ENCODE data around the gene PNO1.
A peak's percentile ranks its signal among the peaks of the same experiment; 100 is the strongest.
"Not testable (repeated sequence)": the region's sequence is repeated elsewhere in the genome, so short reads cannot be mapped to it uniquely, and the experiment has no call there.

The PNO1 gene

GRCh38 chr2:68157402-68158133 is at the start of gene PNO1:
TSS of gene PNO1 (plus strand) at chr2:68157888. CDS start at chr2:68157935, 47 bp downstream.
- TF ChIP-seq POLR2A (IDR thresholded peaks at IDR 0.05; ENCODE audit: low read depth, low read length): peak; percentile 54; the same call in 1 of the 2 replicates
- DNase-seq (ENCODE audit: insufficient read length, low spot score): peak; percentile 84
- FAIRE-seq: peak; percentile 87

GRCh38 chr2:68108120-68108519 is 49.6 kb upstream of the PNO1 start:
- no peak for TF ChIP-seq POLR2A (IDR thresholded peaks at IDR 0.05; ENCODE audit: low read depth, low read length)
- FAIRE-seq: no peak

GRCh38 chr2:68110102-68110501 is 47.6 kb upstream of the PNO1 start:
- no peak for FAIRE-seq
- no peak for DNase-seq (ENCODE audit: insufficient read length, low spot score)
- TF ChIP-seq POLR2A (IDR thresholded peaks at IDR 0.05; ENCODE audit: low read depth, low read length): no peak

More at GRCh38 chr2:68108120-68108519, 49.6 kb upstream of the PNO1 start:
- DNase-seq (ENCODE audit: insufficient read length, low spot score): no peak

GRCh38 chr2:68115965-68116364 is 41.7 kb upstream of the PNO1 start:
- no peak for TF ChIP-seq POLR2A (IDR thresholded peaks at IDR 0.05; ENCODE audit: low read depth, low read length)
- DNase-seq (ENCODE audit: insufficient read length, low spot score) (no peak), FAIRE-seq (no peak)

- FAIRE-seq; DNase-seq (ENCODE audit: insufficient read length, low spot score): not testable (repeated sequence)
Observed at GRCh38 chr2:68117922-68118321, 39.8 kb upstream of the PNO1 start.

GRCh38 chr2:68118816-68119215 is 38.9 kb upstream of the PNO1 start:
- TF ChIP-seq POLR2A (IDR thresholded peaks at IDR 0.05; ENCODE audit: low read depth, low read length): no peak
- DNase-seq (ENCODE audit: insufficient read length, low spot score) (no peak), FAIRE-seq (no peak)

GRCh38 chr2:68119504-68119903 is 38.2 kb upstream of the PNO1 start:
- TF ChIP-seq POLR2A (IDR thresholded peaks at IDR 0.05; ENCODE audit: low read depth, low read length): no peak
- FAIRE-seq (no peak), DNase-seq (ENCODE audit: insufficient read length, low spot score) (no peak)

GRCh38 chr2:68121873-68122679 is 35.6 kb upstream of the PNO1 start:
- no peak for TF ChIP-seq POLR2A (IDR thresholded peaks at IDR 0.05; ENCODE audit: low read depth, low read length)
- FAIRE-seq (peak; percentile 67), DNase-seq (ENCODE audit: insufficient read length, low spot score) (peak; percentile 44)

GRCh38 chr2:68122680-68122964 is 35.1 kb upstream of the PNO1 start:
- DNase-seq (ENCODE audit: insufficient read length, low spot score): no peak
- no peak for TF ChIP-seq POLR2A (IDR thresholded peaks at IDR 0.05; ENCODE audit: low read depth, low read length)
- no peak for FAIRE-seq

- TF ChIP-seq POLR2A (IDR thresholded peaks at IDR 0.05; ENCODE audit: low read depth, low read length): no peak
- DNase-seq (ENCODE audit: insufficient read length, low spot score): no peak
- no peak for FAIRE-seq
Observed at GRCh38 chr2:68124321-68124720, 33.4 kb upstream of the PNO1 start.

- DNase-seq (ENCODE audit: insufficient read length, low spot score) (no peak), FAIRE-seq (no peak)
- no peak for TF ChIP-seq POLR2A (IDR thresholded peaks at IDR 0.05; ENCODE audit: low read depth, low read length)
Observed at GRCh38 chr2:68125821-68126220, 31.9 kb upstream of the PNO1 start.

- DNase-seq (ENCODE audit: insufficient read length, low spot score) (no peak), FAIRE-seq (no peak)
- no peak for TF ChIP-seq POLR2A (IDR thresholded peaks at IDR 0.05; ENCODE audit: low read depth, low read length)
Observed at GRCh38 chr2:68126561-68126960, 31.1 kb upstream of the PNO1 start.

- no peak for DNase-seq (ENCODE audit: insufficient read length, low spot score)
- no peak for FAIRE-seq
- TF ChIP-seq POLR2A (IDR thresholded peaks at IDR 0.05; ENCODE audit: low read depth, low read length): no peak
Observed at GRCh38 chr2:68127358-68128242, 30.1 kb upstream of the PNO1 start.

- DNase-seq (ENCODE audit: insufficient read length, low spot score): no peak
- FAIRE-seq: no peak
- TF ChIP-seq POLR2A (IDR thresholded peaks at IDR 0.05; ENCODE audit: low read depth, low read length): no peak
Observed at GRCh38 chr2:68134120-68134519, 23.6 kb upstream of the PNO1 start.

All from H54 (cell line).